H1 (cell line): ENCODE measurements around the gene BTBD18. TPM values are rescaled to one million over a fixed set of nuclear protein-coding genes. Genes with fewer than 3 reads are reported as not detected.

Source experiments
- CTCF ChIA-PET: fragments of 300-600 bp; sonication (Branson Sonifier 250); formaldehyde crosslinking; loops from one replicate; lab custom pipeline; 2021; ENCODE audit not compliant: partially characterized antibody; lab: Charles Lee
- POLR2A ChIA-PET: fragments of 300-600 bp; sonication (Branson Sonifier 250); formaldehyde crosslinking; loops from one replicate; lab custom pipeline; 2021; ENCODE audit warnings: inconsistent platforms; ENCODE audit not compliant: partially characterized antibody; lab: Charles Lee
- DNase-seq, 2 experiments: peaks; one replicate each; pipeline versions ENCODE4 v3.0.0 to v3.0.0-alpha.2; 2010 to 2022; ENCODE audit warnings: low spot score in 2 of 2, low read depth in 1 of 2, mixed read lengths in 1 of 2
- FAIRE-seq: peaks from 2 replicates; lab custom pipeline; 2011; peaks lifted over from hg19 to GRCh38; lab: Jason Lieb, UNC
- H2AFZ ChIP-seq: 2 replicates; pipeline ENCODE4 v1.8.1; 2012; ENCODE audit warnings: low read length, inconsistent platforms
- H2AK5ac ChIP-seq: 2 replicates; pipeline ENCODE4 v1.6.1; 2013; ENCODE audit warnings: low read depth, low read length
- H2BK120ac ChIP-seq: replicated peaks from 2 replicates; pipeline ENCODE3; 2013; ENCODE audit warnings: low read depth, low read length, inconsistent platforms
- H2BK12ac ChIP-seq: 2 replicates; pipeline ENCODE4 v1.6.1; 2013; ENCODE audit warnings: low read depth, low read length
- H2BK15ac ChIP-seq: 2 replicates; pipeline ENCODE4 v1.6.1; 2013; ENCODE audit warnings: low read length
- H2BK20ac ChIP-seq: 2 replicates; pipeline ENCODE4 v1.6.1; 2013; ENCODE audit warnings: low read length
- H2BK5ac ChIP-seq: 2 replicates; pipeline ENCODE4 v1.6.1; 2013; ENCODE audit warnings: low read depth, low read length
- H3K14ac ChIP-seq: 2 replicates; pipeline ENCODE4 v1.6.1; 2013; ENCODE audit warnings: inconsistent platforms; ENCODE audit not compliant: insufficient read length
- H3K18ac ChIP-seq: 2 replicates; pipeline ENCODE4 v1.6.1; 2013; ENCODE audit warnings: low read length; ENCODE audit errors: extremely low read depth
- H3K23ac ChIP-seq: 2 replicates; pipeline ENCODE4 v1.6.1; 2013; ENCODE audit warnings: inconsistent platforms; ENCODE audit not compliant: insufficient read length
- H3K23me2 ChIP-seq: 2 replicates; pipeline ENCODE4 v1.6.1; 2013; ENCODE audit warnings: low read depth, low read length
- H3K27ac ChIP-seq: 2 replicates; pipeline ENCODE4 v1.6.1; 2011; ENCODE audit warnings: low read depth, low read length, inconsistent platforms
- H3K27me3 ChIP-seq, 4 experiments: replicated peaks in 1 of 4; 1 replicate in 1 of 4; 2 replicates in 3 of 4; pipeline versions ENCODE4 v1.6.1 to v1.8.1; 2011 to 2013; ENCODE audit warnings: low read length in 3 of 4, mild to moderate bottlenecking in 3 of 4, inconsistent platforms in 2 of 4, mixed read lengths in 2 of 4, moderate library complexity in 1 of 4; ENCODE audit not compliant: control insufficient read depth in 3 of 4, insufficient read depth in 3 of 4; ENCODE audit errors: extremely low read depth in 1 of 4
- H3K36me3 ChIP-seq, 4 experiments: 2 replicates each; pipeline versions ENCODE4 v1.6.1 to v1.8.1; 2011 to 2013; ENCODE audit warnings: mild to moderate bottlenecking in 4 of 4, low read length in 3 of 4, moderate library complexity in 2 of 4, control low read depth in 1 of 4, inconsistent platforms in 1 of 4; ENCODE audit not compliant: insufficient read depth in 4 of 4, control insufficient read depth in 2 of 4
- H3K4ac ChIP-seq: replicated peaks from 2 replicates; pipeline ENCODE3; 2013; ENCODE audit warnings: low read length, low read depth, mixed read lengths, inconsistent platforms; ENCODE audit not compliant: insufficient read length
- H3K4me1 ChIP-seq, 4 experiments: replicated peaks in 1 of 4; 1 replicate in 1 of 4; 2 replicates in 3 of 4; pipeline versions ENCODE4 v1.6.1 to v1.8.1; 2011 to 2013; ENCODE audit warnings: low read length in 3 of 4, inconsistent platforms in 2 of 4, mixed read lengths in 1 of 4; ENCODE audit not compliant: insufficient read depth in 4 of 4, control insufficient read depth in 3 of 4
- H3K4me2 ChIP-seq, 2 experiments: 2 replicates each; pipeline versions ENCODE4 v1.6.1 to v1.8.1; 2011 to 2013; ENCODE audit warnings: low read depth in 2 of 2, low read length in 2 of 2, control low read depth in 1 of 2, inconsistent platforms in 1 of 2, mild to moderate bottlenecking in 1 of 2; ENCODE audit not compliant: insufficient read depth in 1 of 2
- H3K4me3 ChIP-seq, 4 experiments: fragments of 200-600, 300-600 bp in 1 of 4; sonication (generic), shearing (Covaris generic), sonication (Bioruptor Twin) in 1 of 4; 2 replicates each; pipeline versions ENCODE4 v1.5.1 to v1.8.1; 2011 to 2016; ENCODE audit warnings: low read length in 4 of 4, low read depth in 3 of 4, control low read depth in 2 of 4, inconsistent platforms in 2 of 4, mild to moderate bottlenecking in 2 of 4, mixed read lengths in 1 of 4, moderate library complexity in 1 of 4; ENCODE audit not compliant: insufficient read depth in 2 of 4; ENCODE audit errors: extremely low read depth in 1 of 4
- H3K56ac ChIP-seq: replicated peaks from 2 replicates; pipeline ENCODE3; 2013; ENCODE audit warnings: low read depth, mild to moderate bottlenecking, mixed read lengths, low read length, inconsistent platforms; ENCODE audit not compliant: insufficient read length
- H3K79me1 ChIP-seq: 2 replicates; pipeline ENCODE4 v1.6.1; 2013; ENCODE audit warnings: low read depth, low read length, control low read depth
- H3K79me2 ChIP-seq, 2 experiments: 2 replicates each; pipeline versions ENCODE4 v1.6.1 to v1.8.1; 2012 to 2013; ENCODE audit warnings: low read length in 2 of 2, mild to moderate bottlenecking in 2 of 2, inconsistent platforms in 1 of 2; ENCODE audit not compliant: insufficient read depth in 2 of 2, control insufficient read depth in 1 of 2
- H3K9ac ChIP-seq, 4 experiments: replicated peaks in 1 of 4; 1 replicate in 1 of 4; 2 replicates in 3 of 4; pipeline versions ENCODE4 v1.6.1 to v1.8.1; 2011 to 2013; ENCODE audit warnings: low read depth in 3 of 4, low read length in 3 of 4, control low read depth in 2 of 4, mild to moderate bottlenecking in 2 of 4, moderate library complexity in 2 of 4, inconsistent platforms in 1 of 4; ENCODE audit errors: extremely low read depth in 1 of 4
- H3K9me3 ChIP-seq, 2 experiments: 2 replicates each; pipeline versions ENCODE4 v1.6.1 to v1.8.1; 2012 to 2013; ENCODE audit warnings: mild to moderate bottlenecking in 2 of 2, moderate library complexity in 2 of 2, control low read depth in 1 of 2, inconsistent platforms in 1 of 2, low read depth in 1 of 2, low read length in 1 of 2, mixed read lengths in 1 of 2; ENCODE audit not compliant: insufficient read depth in 2 of 2
- H4K20me1 ChIP-seq, 2 experiments: replicated peaks in 1 of 2; 2 replicates each; pipeline versions ENCODE3 to v1.8.1; 2011 to 2013; ENCODE audit warnings: inconsistent platforms in 2 of 2, low read length in 2 of 2, mild to moderate bottlenecking in 1 of 2; ENCODE audit not compliant: insufficient read depth in 2 of 2, control insufficient read depth in 1 of 2
- H4K5ac ChIP-seq: 2 replicates; pipeline ENCODE4 v1.6.1; 2013; ENCODE audit warnings: low read length, low read depth, mixed read lengths, inconsistent platforms; ENCODE audit not compliant: insufficient read length
- H4K8ac ChIP-seq: 2 replicates; pipeline ENCODE4 v1.8.0; 2013; ENCODE audit warnings: mild to moderate bottlenecking, moderate library complexity, low read length, inconsistent platforms; ENCODE audit not compliant: insufficient read depth; ENCODE audit errors: extremely low read depth
- H4K91ac ChIP-seq: replicated peaks from 2 replicates; pipeline ENCODE3; 2013; ENCODE audit warnings: low read length, mixed read lengths, inconsistent platforms; ENCODE audit not compliant: insufficient read length
- BRCA1 ChIP-seq: IDR thresholded peaks from 2 replicates; pipeline ENCODE4 v1.6.1; 2012; ENCODE audit warnings: low read depth, low read length, improper control_type of control experiment
- EP300 ChIP-seq, 2 experiments: IDR thresholded peaks; 1 replicate in 1 of 2; 2 replicates in 1 of 2; pipeline ENCODE4 v1.6.1; 2011 to 2012; ENCODE audit warnings: low read depth in 2 of 2, low read length in 2 of 2, mild to moderate bottlenecking in 2 of 2, borderline replicate concordance in 1 of 2, inconsistent platforms in 1 of 2, moderate library complexity in 1 of 2
- GTF2F1 ChIP-seq: IDR thresholded peaks from 2 replicates; pipeline ENCODE4 v1.6.1; 2012; ENCODE audit warnings: low read depth, low read length, improper control_type of control experiment, borderline replicate concordance
- HDAC2 ChIP-seq, 2 experiments: fragments of 300-600 bp in 1 of 2; sonication (generic) in 1 of 2; IDR thresholded peaks; 2 replicates each; pipeline ENCODE4 v1.6.1; 2011 to 2012; ENCODE audit warnings: low read depth in 2 of 2, low read length in 2 of 2, mild to moderate bottlenecking in 2 of 2, moderate library complexity in 2 of 2, borderline replicate concordance in 1 of 2, inconsistent platforms in 1 of 2
- KDM5A ChIP-seq: fragments of 200-600 bp; IDR thresholded peaks from 2 replicates; pipeline ENCODE4 v1.7.1; 2012; ENCODE audit warnings: mild to moderate bottlenecking, low read length, inconsistent platforms, mixed read lengths
- MAX ChIP-seq: IDR thresholded peaks from 2 replicates; pipeline ENCODE4 v1.6.1; 2012; ENCODE audit warnings: inconsistent platforms
- NANOG ChIP-seq: IDR thresholded peaks from 2 replicates; pipeline ENCODE4 v1.6.1; 2011; ENCODE audit warnings: low read length, low read depth, mild to moderate bottlenecking, inconsistent platforms; ENCODE audit not compliant: insufficient read depth, poor library complexity, severe bottlenecking
- RBBP5 ChIP-seq: IDR thresholded peaks from 2 replicates; pipeline ENCODE4 v1.7.1; 2012; ENCODE audit warnings: low read depth, mild to moderate bottlenecking, inconsistent platforms, low read length, moderate library complexity, borderline replicate concordance
- SUZ12 ChIP-seq: fragments of 200-600 bp; sonication (generic); IDR thresholded peaks from 2 replicates; pipeline ENCODE4 v1.6.1; 2012; ENCODE audit warnings: mild to moderate bottlenecking, inconsistent platforms, low read length, moderate library complexity, mixed read lengths
- USF2 ChIP-seq: IDR thresholded peaks from 2 replicates; pipeline ENCODE4 v1.6.1; 2011; ENCODE audit warnings: low read length, improper control_type of control experiment
- ZNF274 ChIP-seq: IDR thresholded peaks from 2 replicates; pipeline ENCODE4 v1.7.0; 2012; ENCODE audit warnings: low read length, borderline replicate concordance; ENCODE audit errors: extremely low read depth
- WGBS, 2 experiments: shearing (Covaris generic) in 1 of 2; methylation state at CpG; one replicate each; pipeline versions ENCODE4 v1.1.6 to v1.1.7; 2013 to 2015; ENCODE audit warnings: low lambda C conversion rate in 2 of 2, mixed read lengths in 2 of 2, inconsistent platforms in 1 of 2, low coverage in 1 of 2, missing lambda C conversion rate in 1 of 2; ENCODE audit not compliant: insufficient replicate concordance in 2 of 2, insufficient coverage in 1 of 2, insufficient read length in 1 of 2; ENCODE audit errors: extremely low coverage in 1 of 2, missing lambda C conversion rate in 1 of 2; 5-methylcytosine and 5-hydroxymethylcytosine counted together
- polyA plus RNA-seq, 7 experiments: library from polyadenylated mRNA; depleted of rRNA in 3 of 7; stranded (reverse) in 5 of 7; unstranded in 2 of 7; fragments of >200 nt in 5 of 7; fragments of 200-250 nt in 2 of 7; gene quantifications; 1 replicate in 5 of 7; 2 replicates in 1 of 7; 4 replicates in 1 of 7; pipeline versions ENCODE4 v1.2.1 to v1.2.3, GENCODE V29; 2011 to 2013; ENCODE audit warnings: missing spikeins in 2 of 7, mixed read lengths in 2 of 7
- total RNA-seq: library from RNA; stranded (reverse); fragmentation: NEBNext Ultra II Directional; extraction: Animal tissue kit (Norgen Biotek cat#: 25700); gene quantifications from 2 replicates; pipeline ENCODE4 v1.2.1, GENCODE V29; 2021

The BTBD18 gene
- total and polyA plus RNA-seq, 2 of the 8 experiments (the other 6 are each of a cell fraction or from before 2014, with no cell fraction given): 0.03 TPM; not detected in 1

- H3K14ac ChIP-seq: no peak overlapping the region
- no peak overlapping the region for H3K23ac ChIP-seq
- H3K36me3 ChIP-seq: no peaks in the 10 kb centered on the region
- H3K4me1 ChIP-seq: peaks cover 3 to 18% (median 9%) of the 10 kb centered on the region in 4 experiments
- H2BK120ac ChIP-seq: no peak overlapping the region
- H2BK20ac ChIP-seq: no peak overlapping the region
- H3K79me2 ChIP-seq: peaks cover 6 to 92% of the 10 kb centered on the region in 2 experiments; a peak in 3 of 4 replicates
- WGBS, 2 experiments: 96% methylated on average over 2 of the region's 2 CpGs; no CpG with 5 or more reads in 1 of the 2 experiments
- H4K5ac ChIP-seq: no peak overlapping the region
- H3K27me3 ChIP-seq: no peaks in the 10 kb centered on the region
- no peak overlapping the region for H3K9ac ChIP-seq
- ChIA-PET POLR2A (interaction anchor here (0.8 to 14.4 kb wide), 6 partner anchors 7 to 44 kb away, joined by 3 to 329 read pairs (median 4); partner anchors contain the start of genes BTBD18, CTNND1 and SELENOH), CTCF (interaction anchor here (0.8 to 6.1 kb wide), 10 partner anchors 8 to 61 kb away, joined by 3 to 44 read pairs (median 4); partner anchors contain the start of gene CTNND1)
- FAIRE-seq (no peak), DNase-seq (no peak)
- no peak overlapping the region for H3K18ac ChIP-seq
- no peak overlapping the region for H3K4me2 ChIP-seq
- peaks cover 2% of the 10 kb centered on the region for H3K79me1 ChIP-seq
- no peak overlapping the region for H2AK5ac ChIP-seq
- H2BK12ac ChIP-seq: no peak overlapping the region
- no peak overlapping the region for H3K27ac ChIP-seq
- no peak overlapping the region for H4K8ac ChIP-seq
- H3K4me3 ChIP-seq: no peak overlapping the region
- H2AFZ ChIP-seq: no peak overlapping the region
- H4K91ac ChIP-seq: no peak overlapping the region
- no peak overlapping the region for H2BK15ac ChIP-seq
- peaks cover 3% of the 10 kb centered on the region in 2 experiments for H4K20me1 ChIP-seq
- no peak overlapping the region for H3K56ac ChIP-seq
- no peak overlapping the region for H3K4ac ChIP-seq
- H3K23me2 ChIP-seq: no peaks in the 10 kb centered on the region
- H2BK5ac ChIP-seq: no peak overlapping the region
- no peaks in the 10 kb centered on the region for H3K9me3 ChIP-seq
- TF ChIP-seq MAX (no peak), SUZ12 (no peak), EP300 (IDR thresholded peaks at IDR 0.05; ENCODE audit: borderline replicate concordance in 1 of 2, low read depth in 2 of 2, low read length in 2 of 2) (no peak), KDM5A (no peak), HDAC2 (IDR thresholded peaks at IDR 0.05; ENCODE audit: borderline replicate concordance in 1 of 2, low read depth in 2 of 2, low read length in 2 of 2) (no peak), RBBP5 (no peak), ZNF274 (no peak), USF2 (no peak), BRCA1 (no peak), GTF2F1 (no peak), NANOG (no peak)
Observed at GRCh38 chr11:57785072-57785471, 33.5 kb upstream of the BTBD18 start.
